Endothelial cell of umbilical vein (primary cell): ENCODE data around the gene SGK2. TPM values are rescaled to one million over a fixed set of nuclear protein-coding genes. Genes with fewer than 3 reads are reported as not detected.

ENCODE experiments used
- BruUV-seq: library from RNA; stranded (reverse); fragments of 400-500 nt; replicated peaks from 2 replicates; lab custom pipeline; 2021; lab: Mats Ljungman, UMichigan
- CTCF ChIA-PET: fragments of 300-600, 350-600 bp; sonication (Branson Sonifier 250); formaldehyde crosslinking; loops from one replicate; lab custom pipeline; 2021; ENCODE audit warnings: antibody characterized with exemption, inconsistent platforms; lab: Charles Lee
- POLR2A ChIA-PET: fragments of 300-600, 350-600 bp; sonication (Branson Sonifier 250); formaldehyde crosslinking; loops from one replicate; lab custom pipeline; 2021; ENCODE audit warnings: antibody characterized with exemption, inconsistent platforms; lab: Charles Lee
- DNase-seq: peaks from one replicate; pipeline ENCODE4 v3.0.0-alpha.2; 2011; ENCODE audit warnings: low read depth, low spot score
- FAIRE-seq: peaks from 2 replicates; lab custom pipeline; 2011; peaks lifted over from hg19 to GRCh38; lab: Jason Lieb, UNC
- H2AFZ ChIP-seq: 2 replicates; pipeline ENCODE4 v1.6.0; 2012; ENCODE audit warnings: low read depth, low read length, control low read depth, inconsistent platforms
- H3K27ac ChIP-seq: 2 replicates; pipeline ENCODE4 v1.5.1; 2011; ENCODE audit warnings: low read depth, mild to moderate bottlenecking, control low read depth, low read length, moderate library complexity; ENCODE audit not compliant: insufficient read depth
- H3K27me3 ChIP-seq, 2 experiments: 2 replicates each; pipeline versions ENCODE4 v1.6.0 to v1.6.1; 2011; ENCODE audit warnings: low read length in 2 of 2, mixed read lengths in 1 of 2; ENCODE audit not compliant: control insufficient read depth in 2 of 2, insufficient read depth in 2 of 2
- H3K36me3 ChIP-seq, 2 experiments: 2 replicates in 1 of 2; 3 replicates in 1 of 2; pipeline ENCODE4 v1.5.1; 2011; ENCODE audit warnings: low read length in 2 of 2, mild to moderate bottlenecking in 1 of 2, moderate library complexity in 1 of 2; ENCODE audit not compliant: control insufficient read depth in 2 of 2, insufficient read depth in 2 of 2; ENCODE audit errors: extremely low read depth in 1 of 2
- H3K4me1 ChIP-seq: 3 replicates; pipeline ENCODE4 v1.5.1; 2011; ENCODE audit warnings: mild to moderate bottlenecking, low read length; ENCODE audit not compliant: control insufficient read depth, insufficient read depth; ENCODE audit errors: extremely low read depth
- H3K4me2 ChIP-seq: 2 replicates; pipeline ENCODE4 v1.6.1; 2011; ENCODE audit warnings: low read length, control low read depth, mixed read lengths; ENCODE audit not compliant: insufficient read depth
- H3K4me3 ChIP-seq, 3 experiments: fragments of 200-600 bp in 1 of 3; sonication (generic), shearing (Covaris generic) in 1 of 3; replicated peaks in 1 of 3; 2 replicates each; pipeline ENCODE4 v1.5.1; 2011 to 2016; ENCODE audit warnings: control low read depth in 3 of 3, low read length in 3 of 3, mild to moderate bottlenecking in 2 of 3, inconsistent platforms in 1 of 3, low read depth in 1 of 3, moderate library complexity in 1 of 3; ENCODE audit not compliant: insufficient read depth in 1 of 3
- H3K79me2 ChIP-seq: 2 replicates; pipeline ENCODE4 v1.6.0; 2012; ENCODE audit warnings: low read length, inconsistent platforms; ENCODE audit not compliant: control insufficient read depth, insufficient read depth
- H3K9ac ChIP-seq: replicated peaks from 2 replicates; pipeline ENCODE3; 2011; ENCODE audit warnings: low read length, control low read depth; ENCODE audit not compliant: insufficient read depth; ENCODE audit errors: extremely low read depth
- H3K9me1 ChIP-seq: replicated peaks from 3 replicates; pipeline ENCODE4 v1.6.0; 2011; ENCODE audit warnings: mild to moderate bottlenecking, low read length; ENCODE audit not compliant: control insufficient read depth, insufficient read depth; ENCODE audit errors: extremely low read depth
- H3K9me3 ChIP-seq: replicated peaks from 2 replicates; pipeline ENCODE4 v1.5.1; 2012; ENCODE audit warnings: low read length, inconsistent platforms; ENCODE audit not compliant: control insufficient read depth, insufficient read depth
- H4K20me1 ChIP-seq: replicated peaks from 2 replicates; pipeline ENCODE3; 2011; ENCODE audit warnings: mild to moderate bottlenecking, low read length; ENCODE audit not compliant: control insufficient read depth, insufficient read depth; ENCODE audit errors: extremely low read depth
- EZH2 ChIP-seq: IDR thresholded peaks from 2 replicates; pipeline ENCODE4 v1.6.1; 2012; ENCODE audit warnings: borderline replicate concordance, low read depth, mild to moderate bottlenecking, moderate library complexity, low read length, inconsistent platforms; ENCODE audit not compliant: severe bottlenecking
- FOS ChIP-seq: IDR thresholded peaks from 2 replicates; pipeline ENCODE4 v1.6.1; 2011; ENCODE audit warnings: mild to moderate bottlenecking, low read length, moderate library complexity, borderline replicate concordance; ENCODE audit not compliant: insufficient read depth
- GATA2 ChIP-seq: IDR thresholded peaks from 2 replicates; pipeline ENCODE4 v1.7.0; 2011; ENCODE audit warnings: low read depth, mild to moderate bottlenecking, moderate library complexity, mixed read lengths, low read length; ENCODE audit not compliant: insufficient read length, insufficient read depth
- JUN ChIP-seq: IDR thresholded peaks from 2 replicates; pipeline ENCODE4 v1.6.1; 2011; ENCODE audit warnings: borderline replicate concordance, low read depth; ENCODE audit not compliant: insufficient read length, insufficient read depth
- MYC ChIP-seq: IDR thresholded peaks from one replicate; pipeline ENCODE4 v1.6.1; 2011; ENCODE audit warnings: mild to moderate bottlenecking, low read depth, low read length
- POLR2A ChIP-seq: IDR thresholded peaks from 2 replicates; pipeline ENCODE4 v1.6.1; 2012; ENCODE audit warnings: low read depth, mild to moderate bottlenecking, control low read depth, low read length
- POLR2AphosphoS5 ChIP-seq: IDR thresholded peaks from 2 replicates; pipeline ENCODE4 v1.6.1; 2012; ENCODE audit warnings: low read depth, mild to moderate bottlenecking, control low read depth, low read length, moderate library complexity; ENCODE audit not compliant: insufficient read depth
- dilution Hi-C: fragments of 300-500 bp; cut with MboI; formaldehyde crosslinking; loops from one replicate; pipeline ENCODE4 v1.15.0; 2019; ENCODE audit warnings: low sequenced_read_pairs; ENCODE audit not compliant: extremely low pct_ligation_motif_present
- intact Hi-C: fragments of 100-400 bp; cut with micrococcal nuclease; formaldehyde crosslinking; loops from one replicate; pipeline ENCODE4 v1.10.0; 2022
- polyA plus RNA-seq, 4 experiments: library from polyadenylated mRNA; depleted of rRNA in 3 of 4; stranded (reverse) in 3 of 4; unstranded in 1 of 4; fragments of >200 nt; gene quantifications; 2 replicates each; pipeline versions ENCODE4 v1.2.1 to v1.2.3, GENCODE V29; 2011 to 2012; ENCODE audit warnings: missing spikeins in 1 of 4
- total RNA-seq: library from RNA; stranded (reverse); gene quantifications from 2 replicates; pipeline ENCODE4 v1.2.3, GENCODE V29; 2021
- TF ChIP-seq, protein P1 (sequence below), 2 donors: IDR thresholded peaks; 1 replicate in 1 of 2; 2 replicates in 1 of 2; pipeline ENCODE4 v1.5.1; 2011; ENCODE audit warnings: low read length in 2 of 2, mild to moderate bottlenecking in 2 of 2, moderate library complexity in 2 of 2, control low read depth in 1 of 2, inconsistent platforms in 1 of 2, low read depth in 1 of 2; ENCODE audit not compliant: insufficient read depth in 1 of 2; ENCODE audit errors: extremely low read depth in 1 of 2
- TF ChIP-seq, protein P2 (sequence below): IDR thresholded peaks from 2 replicates; pipeline ENCODE4 v1.6.1; 2011; ENCODE audit not compliant: insufficient read depth, insufficient read length

SGK2 gene
- total and polyA plus RNA-seq, 2 donors (not counting 3 experiments of a cell fraction or from before 2014, with no cell fraction given), result 0.21 to 0.27 TPM

DNA sequence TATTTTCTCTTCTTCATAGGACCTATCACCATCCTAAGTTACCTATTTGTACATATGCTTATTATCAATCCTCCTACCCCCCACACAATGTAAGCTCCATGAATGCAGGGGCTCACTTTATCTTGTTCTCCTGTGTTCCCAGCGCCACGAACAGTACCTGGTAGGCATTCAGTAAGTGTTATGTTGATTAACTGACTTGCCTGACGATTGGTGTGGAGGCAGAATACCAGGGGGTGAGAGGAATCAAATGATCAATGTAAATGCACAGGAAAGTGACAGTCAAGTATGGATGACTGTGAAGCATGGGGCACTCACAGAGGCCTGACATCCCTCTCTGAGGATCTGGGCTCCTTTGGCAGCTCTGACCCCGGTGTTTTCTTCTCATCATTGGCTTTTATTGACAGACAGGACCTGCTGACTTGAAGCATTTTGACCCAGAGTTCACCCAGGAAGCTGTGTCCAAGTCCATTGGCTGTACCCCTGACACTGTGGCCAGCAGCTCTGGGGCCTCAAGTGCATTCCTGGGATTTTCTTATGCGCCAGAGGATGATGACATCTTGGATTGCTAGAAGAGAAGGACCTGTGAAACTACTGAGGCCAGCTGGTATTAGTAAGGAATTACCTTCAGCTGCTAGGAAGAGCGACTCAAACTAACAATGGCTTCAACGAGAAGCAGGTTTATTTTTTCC is 25.8 kb downstream of the SGK2 start:
- no peak for TF ChIP-seq FOS
- TF ChIP-seq GATA2, result no peak
- TF ChIP-seq, protein P1, sequence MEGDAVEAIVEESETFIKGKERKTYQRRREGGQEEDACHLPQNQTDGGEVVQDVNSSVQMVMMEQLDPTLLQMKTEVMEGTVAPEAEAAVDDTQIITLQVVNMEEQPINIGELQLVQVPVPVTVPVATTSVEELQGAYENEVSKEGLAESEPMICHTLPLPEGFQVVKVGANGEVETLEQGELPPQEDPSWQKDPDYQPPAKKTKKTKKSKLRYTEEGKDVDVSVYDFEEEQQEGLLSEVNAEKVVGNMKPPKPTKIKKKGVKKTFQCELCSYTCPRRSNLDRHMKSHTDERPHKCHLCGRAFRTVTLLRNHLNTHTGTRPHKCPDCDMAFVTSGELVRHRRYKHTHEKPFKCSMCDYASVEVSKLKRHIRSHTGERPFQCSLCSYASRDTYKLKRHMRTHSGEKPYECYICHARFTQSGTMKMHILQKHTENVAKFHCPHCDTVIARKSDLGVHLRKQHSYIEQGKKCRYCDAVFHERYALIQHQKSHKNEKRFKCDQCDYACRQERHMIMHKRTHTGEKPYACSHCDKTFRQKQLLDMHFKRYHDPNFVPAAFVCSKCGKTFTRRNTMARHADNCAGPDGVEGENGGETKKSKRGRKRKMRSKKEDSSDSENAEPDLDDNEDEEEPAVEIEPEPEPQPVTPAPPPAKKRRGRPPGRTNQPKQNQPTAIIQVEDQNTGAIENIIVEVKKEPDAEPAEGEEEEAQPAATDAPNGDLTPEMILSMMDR (IDR thresholded peaks at IDR 0.05; ENCODE audit: extremely low read depth in 1 of 2, insufficient read depth in 1 of 2, low read depth in 1 of 2, low read length in 2 of 2), result no peak
- TF ChIP-seq EZH2, result no peak
- no peak for TF ChIP-seq MYC
- no peak for TF ChIP-seq POLR2A
- TF ChIP-seq JUN, result no peak
- no peak for TF ChIP-seq POLR2AphosphoS5
- TF ChIP-seq, protein P2, sequence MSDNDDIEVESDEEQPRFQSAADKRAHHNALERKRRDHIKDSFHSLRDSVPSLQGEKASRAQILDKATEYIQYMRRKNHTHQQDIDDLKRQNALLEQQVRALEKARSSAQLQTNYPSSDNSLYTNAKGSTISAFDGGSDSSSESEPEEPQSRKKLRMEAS, result no peak
- dilution Hi-C loops, result no loop called here
- CTCF ChIA-PET, result interaction anchor here (0.9 to 3.3 kb wide), 3 partner anchors 46 to 55 kb away, joined by 3 to 14 read pairs (median 10); no protein-coding TSS in a partner anchor

More for the DNA sequence above, 25.8 kb downstream of the SGK2 start:
- H3K4me3 ChIP-seq, result no peak overlapping the region
- no peaks in the 10 kb centered on the region for H3K9me1 ChIP-seq
- no peak overlapping the region for H3K4me2 ChIP-seq
- H3K9ac ChIP-seq, result no peak overlapping the region
- H2AFZ ChIP-seq, result no peak overlapping the region
- no peaks in the 10 kb centered on the region for H3K4me1 ChIP-seq
- no peaks in the 10 kb centered on the region for H3K79me2 ChIP-seq
- DNase-seq (no peak), FAIRE-seq (no peak)
- POLR2A ChIA-PET, result no interaction called here
- no peaks in the 10 kb centered on the region for H3K9me3 ChIP-seq
- H3K27ac ChIP-seq, result no peak overlapping the region
- no peaks in the 10 kb centered on the region for H4K20me1 ChIP-seq
- intact Hi-C loops, result no loop called here
- H3K27me3 ChIP-seq, result peaks cover 2 to 4% of the 10 kb centered on the region in 2 experiments
- H3K36me3 ChIP-seq, result no peaks in the 10 kb centered on the region
- no TSS peak for BruUV-seq
